ES-I3 (cell line): ENCODE results near the gene MVD.

Experiments used
- H3K36me3 ChIP-seq: 2 replicates; pipeline ENCODE4 v1.6.1; 2013; ENCODE audit warnings: mild to moderate bottlenecking, low read length, control low read depth, moderate library complexity; ENCODE audit not compliant: insufficient read depth
- H3K4me1 ChIP-seq: 2 replicates; pipeline ENCODE4 v1.6.1; 2013; ENCODE audit warnings: mild to moderate bottlenecking, control low read depth, low read length; ENCODE audit not compliant: insufficient read depth
- H3K9ac ChIP-seq: 2 replicates; pipeline ENCODE4 v1.6.1; 2013; ENCODE audit warnings: low read depth, mild to moderate bottlenecking, low read length, moderate library complexity
- H3K9me3 ChIP-seq: 2 replicates; pipeline ENCODE4 v1.6.1; 2013; ENCODE audit warnings: mild to moderate bottlenecking, low read length, moderate library complexity; ENCODE audit not compliant: control insufficient read depth, insufficient read depth

MVD gene

DNA sequence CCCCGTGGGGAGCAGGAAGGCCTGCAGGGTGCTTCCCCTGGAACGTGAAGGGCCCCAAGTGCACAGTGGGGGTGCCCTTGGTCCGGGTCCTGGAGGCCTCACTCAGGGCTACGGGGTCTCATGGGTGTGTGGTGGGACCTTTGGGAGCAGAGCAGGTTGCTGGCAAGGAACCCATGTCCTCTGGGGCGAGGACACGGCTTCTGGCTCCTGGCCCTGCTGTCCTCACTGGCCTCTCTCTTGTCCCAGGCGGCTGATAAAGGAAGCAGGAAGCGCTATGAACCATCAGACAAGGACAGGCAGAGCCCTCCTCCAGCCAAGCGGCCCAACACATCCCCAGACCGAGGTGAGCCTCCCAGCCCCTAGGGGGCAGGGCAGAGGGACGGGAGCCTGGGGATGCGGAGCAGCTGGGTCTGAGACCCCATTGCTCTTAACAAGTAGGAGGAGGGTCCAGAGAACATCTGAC, 34.3 kb downstream of the MVD start:
- Histone ChIP-seq H3K4me1 (no peaks in the 10 kb centered on the region), H3K9ac (no peak overlapping the region), H3K9me3 (no peaks in the 10 kb centered on the region), H3K36me3 (no peaks in the 10 kb centered on the region; the same call in 1 of the 2 replicates)

- peaks cover 2% of the 10 kb centered on the region; the same call in 1 of the 2 replicates for H3K36me3 ChIP-seq
- no peak overlapping the region for H3K9ac ChIP-seq
- H3K9me3 ChIP-seq: no peaks in the 10 kb centered on the region
- H3K4me1 ChIP-seq: no peaks in the 10 kb centered on the region
Observed at GRCh38 chr16:88627531-88628411, 35.1 kb downstream of the MVD start.

DNA sequence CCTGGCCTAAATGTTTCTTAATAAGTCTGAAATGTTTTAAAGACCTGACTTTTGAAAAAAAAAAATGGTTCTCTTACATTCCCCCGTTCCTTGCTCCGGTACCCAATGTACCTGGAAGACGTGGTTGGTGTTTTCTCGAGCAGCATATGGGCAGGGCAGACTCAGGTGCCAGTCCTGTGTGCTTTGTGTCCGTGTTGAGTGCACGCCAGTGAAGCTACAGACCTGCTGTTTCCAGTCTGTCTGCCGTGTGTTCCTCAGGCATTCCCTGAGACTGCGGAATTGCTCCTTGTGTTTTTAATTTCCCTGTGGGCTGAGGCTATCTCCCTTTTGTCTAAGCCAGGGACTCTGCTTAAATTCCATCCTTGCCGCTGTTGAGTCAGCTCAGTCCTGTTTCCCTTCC, 36.2 kb downstream of the MVD start:
- Histone ChIP-seq H3K9me3 (no peaks in the 10 kb centered on the region), H3K4me1 (no peaks in the 10 kb centered on the region), H3K36me3 (peaks cover 2% of the 10 kb centered on the region; the same call in 1 of the 2 replicates), H3K9ac (no peak overlapping the region)

- H3K4me1 ChIP-seq: no peaks in the 10 kb centered on the region
- H3K36me3 ChIP-seq: peaks cover 2% of the 10 kb centered on the region; the same call in 1 of the 2 replicates
- no peak overlapping the region for H3K9ac ChIP-seq
- H3K9me3 ChIP-seq: no peaks in the 10 kb centered on the region
Observed at GRCh38 chr16:88624977-88625576, 37.8 kb downstream of the MVD start.

GRCh38 chr16:88624481-88624880, 38.4 kb downstream of the MVD start:
- Histone ChIP-seq H3K9me3 (no peaks in the 10 kb centered on the region), H3K36me3 (peaks cover 2% of the 10 kb centered on the region; the same call in 1 of the 2 replicates), H3K4me1 (no peaks in the 10 kb centered on the region), H3K9ac (no peak overlapping the region)

DNA sequence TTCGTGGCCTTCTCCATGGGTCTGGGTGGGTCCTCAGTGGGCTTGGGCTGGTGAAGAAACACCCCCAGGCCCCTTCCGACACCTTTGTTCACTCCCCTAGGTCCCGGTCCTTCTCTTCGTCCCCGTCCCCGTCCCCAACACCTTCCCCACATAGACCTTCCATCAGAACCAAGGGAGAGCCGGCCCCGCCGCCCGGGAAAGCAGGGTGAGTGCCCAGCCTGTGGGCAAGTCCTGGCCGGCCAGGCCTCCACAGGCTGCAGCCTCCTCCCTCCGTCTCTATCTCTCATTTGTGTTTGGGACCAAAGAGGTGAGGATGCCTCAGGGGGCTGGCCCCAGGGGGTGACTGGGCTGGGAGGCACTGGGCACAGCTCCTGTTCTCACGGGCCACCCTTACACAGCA, 39.0 kb downstream of the MVD start:
- Histone ChIP-seq H3K9ac (no peak overlapping the region), H3K9me3 (no peaks in the 10 kb centered on the region), H3K4me1 (no peaks in the 10 kb centered on the region), H3K36me3 (peaks cover 2% of the 10 kb centered on the region; the same call in 1 of the 2 replicates)

GRCh38 chr16:88622866-88623265, 40.0 kb downstream of the MVD start:
- no peaks in the 10 kb centered on the region for H3K9me3 ChIP-seq
- no peaks in the 10 kb centered on the region for H3K4me1 ChIP-seq
- H3K36me3 ChIP-seq: peaks cover 2% of the 10 kb centered on the region; the same call in 1 of the 2 replicates
- H3K9ac ChIP-seq: no peak overlapping the region

GRCh38 chr16:88622125-88622524, 40.8 kb downstream of the MVD start:
- Histone ChIP-seq H3K36me3 (0 out of 2 replicates have a peak, but pooled peaks cover 2% of the 10 kb centered on the region), H3K9me3 (no peaks in the 10 kb centered on the region), H3K4me1 (no peaks in the 10 kb centered on the region), H3K9ac (no peak overlapping the region)

DNA sequence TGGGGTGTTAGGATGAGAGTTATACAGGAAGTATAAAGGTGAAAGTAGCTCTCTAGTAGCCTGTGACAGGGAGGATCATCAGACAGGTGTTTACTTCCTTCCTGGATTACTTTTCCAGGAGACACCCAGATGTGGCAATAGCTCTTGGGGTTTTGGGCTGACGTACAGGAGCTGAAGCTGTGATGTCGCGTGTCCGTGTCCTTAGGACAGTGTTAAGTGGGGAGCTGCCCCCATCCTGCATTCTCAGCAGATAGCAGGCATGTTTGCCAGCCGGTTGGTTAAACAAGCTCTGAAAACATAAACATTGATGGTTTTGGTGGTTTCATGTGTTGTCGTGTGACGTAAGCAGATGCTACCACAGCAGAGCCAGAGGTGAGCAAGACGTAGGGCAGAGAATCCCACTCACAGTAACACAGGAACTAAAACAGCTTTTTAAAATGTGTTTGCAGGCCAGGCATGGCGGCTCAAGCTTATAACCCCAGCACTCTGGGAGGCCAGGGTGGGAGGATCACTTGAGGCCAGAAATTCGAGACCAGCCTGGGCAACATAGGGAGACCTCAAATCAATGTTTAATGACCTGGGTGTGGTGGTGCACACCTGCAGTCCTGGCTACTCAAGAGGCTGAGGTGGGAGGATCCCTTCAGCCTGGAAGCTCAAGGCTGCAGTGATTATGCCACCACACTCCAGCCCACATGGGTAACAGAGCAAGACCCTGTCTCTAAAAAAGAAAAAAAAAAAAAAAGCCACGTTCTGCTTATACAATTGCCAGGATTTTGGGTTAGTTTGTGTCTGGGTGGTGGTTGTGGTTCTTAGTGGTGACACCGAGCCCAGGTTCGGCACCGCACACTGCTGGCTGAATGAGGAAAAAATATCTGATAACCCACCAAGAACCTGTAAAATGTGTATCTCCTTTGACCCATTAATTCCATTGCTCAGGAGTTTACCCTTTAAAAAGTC, 42.8 kb downstream of the MVD start:
- no peaks in the 10 kb centered on the region for H3K9me3 ChIP-seq
- H3K36me3 ChIP-seq: 0 out of 2 replicates have a peak, but pooled peaks cover 2% of the 10 kb centered on the region
- H3K4me1 ChIP-seq: no peaks in the 10 kb centered on the region
- H3K9ac ChIP-seq: no peak overlapping the region

GRCh38 chr16:88618956-88619667, 43.8 kb downstream of the MVD start:
- Histone ChIP-seq H3K9me3 (no peaks in the 10 kb centered on the region), H3K36me3 (0 out of 2 replicates have a peak, but pooled peaks cover 2% of the 10 kb centered on the region), H3K4me1 (no peaks in the 10 kb centered on the region), H3K9ac (no peak overlapping the region)

GRCh38 chr16:88618182-88618955, 44.5 kb downstream of the MVD start:
- Histone ChIP-seq H3K4me1 (no peaks in the 10 kb centered on the region), H3K36me3 (0 out of 2 replicates have a peak, but pooled peaks cover 2% of the 10 kb centered on the region), H3K9ac (no peak overlapping the region), H3K9me3 (no peaks in the 10 kb centered on the region)

DNA sequence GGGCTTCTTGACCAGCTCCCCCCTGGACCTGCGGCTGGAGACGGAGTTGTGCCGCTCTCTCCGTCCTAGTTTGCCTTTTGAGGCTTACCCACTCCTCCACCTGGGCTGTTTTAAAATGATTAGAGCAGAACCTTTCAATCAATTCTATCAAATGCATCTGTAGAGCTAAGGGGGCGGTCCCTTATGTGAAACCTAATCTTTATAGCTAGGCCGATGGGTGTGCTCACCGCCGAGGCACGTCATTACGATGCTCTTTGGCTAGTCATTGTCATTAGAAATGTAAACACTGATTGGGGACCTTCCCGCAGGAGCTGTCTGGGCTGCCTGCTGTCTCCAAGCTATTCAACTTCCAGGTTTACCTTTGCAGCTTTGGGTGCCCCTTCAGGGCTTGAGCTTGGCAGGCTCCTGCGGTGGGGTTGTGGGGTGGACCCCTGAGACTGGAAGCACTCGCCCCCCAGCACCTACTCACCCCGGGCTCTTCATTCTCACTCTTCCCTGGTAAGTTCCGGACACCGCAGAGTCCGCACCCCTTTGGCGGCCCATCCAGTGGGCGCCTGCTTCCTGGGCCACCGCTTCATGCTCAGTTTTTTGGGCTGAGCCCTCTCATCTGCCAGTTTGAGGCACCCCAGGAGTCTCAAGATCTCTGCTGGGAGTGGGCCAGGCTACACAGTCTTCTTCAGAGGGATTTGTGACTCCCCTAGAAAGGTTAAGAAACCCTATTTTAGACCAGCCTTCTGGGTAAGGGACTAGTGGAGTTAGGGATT, 45.4 kb downstream of the MVD start:
- Histone ChIP-seq H3K9me3 (no peaks in the 10 kb centered on the region), H3K4me1 (no peaks in the 10 kb centered on the region), H3K36me3 (no peaks in the 10 kb centered on the region), H3K9ac (no peak overlapping the region)
